Ishikawa (cell line): ENCODE results near the gene SS18L1.

Experiments used
- CEBPB ChIP-seq: IDR thresholded peaks from 2 replicates; pipeline ENCODE4 v1.6.1; 2012
- CREB1 ChIP-seq: IDR thresholded peaks from 2 replicates; pipeline ENCODE4 v1.6.1; 2012; ENCODE audit warnings: low read depth
- EGR1 ChIP-seq: IDR thresholded peaks from 2 replicates; pipeline ENCODE4 v1.6.1; 2012
- EP300 ChIP-seq: IDR thresholded peaks from 2 replicates; pipeline ENCODE4 v1.6.1; 2012; ENCODE audit warnings: borderline replicate concordance
- FOXM1 ChIP-seq: IDR thresholded peaks from 2 replicates; pipeline ENCODE4 v1.6.1; 2012; ENCODE audit warnings: low read depth, borderline replicate concordance
- NFIC ChIP-seq: IDR thresholded peaks from 2 replicates; pipeline ENCODE4 v1.6.1; 2012
- RAD21 ChIP-seq: IDR thresholded peaks from 2 replicates; pipeline ENCODE4 v1.6.1; 2012; ENCODE audit warnings: low read depth
- TAF1 ChIP-seq: IDR thresholded peaks from 2 replicates; pipeline ENCODE4 v1.6.1; 2012; ENCODE audit warnings: low read depth, mild to moderate bottlenecking
- TCF12 ChIP-seq: IDR thresholded peaks from 2 replicates; pipeline ENCODE4 v1.6.1; 2012; ENCODE audit warnings: low read depth
- TEAD4 ChIP-seq: IDR thresholded peaks from 2 replicates; pipeline ENCODE4 v1.6.1; 2012
- YY1 ChIP-seq: IDR thresholded peaks from 2 replicates; pipeline ENCODE4 v1.6.1; 2012; ENCODE audit warnings: low read depth
- ZBTB7A ChIP-seq: IDR thresholded peaks from 2 replicates; pipeline ENCODE4 v1.6.1; 2012; ENCODE audit warnings: low read depth
- TF ChIP-seq, protein P1 (sequence below): IDR thresholded peaks from 2 replicates; pipeline ENCODE4 v1.6.1; 2012; ENCODE audit warnings: low read depth, mild to moderate bottlenecking
- TF ChIP-seq, protein P2 (sequence below): IDR thresholded peaks from 2 replicates; pipeline ENCODE4 v1.6.1; 2012
- TF ChIP-seq, protein P3 (sequence below): IDR thresholded peaks from 2 replicates; pipeline ENCODE4 v1.6.1; 2012

SS18L1 gene

DNA sequence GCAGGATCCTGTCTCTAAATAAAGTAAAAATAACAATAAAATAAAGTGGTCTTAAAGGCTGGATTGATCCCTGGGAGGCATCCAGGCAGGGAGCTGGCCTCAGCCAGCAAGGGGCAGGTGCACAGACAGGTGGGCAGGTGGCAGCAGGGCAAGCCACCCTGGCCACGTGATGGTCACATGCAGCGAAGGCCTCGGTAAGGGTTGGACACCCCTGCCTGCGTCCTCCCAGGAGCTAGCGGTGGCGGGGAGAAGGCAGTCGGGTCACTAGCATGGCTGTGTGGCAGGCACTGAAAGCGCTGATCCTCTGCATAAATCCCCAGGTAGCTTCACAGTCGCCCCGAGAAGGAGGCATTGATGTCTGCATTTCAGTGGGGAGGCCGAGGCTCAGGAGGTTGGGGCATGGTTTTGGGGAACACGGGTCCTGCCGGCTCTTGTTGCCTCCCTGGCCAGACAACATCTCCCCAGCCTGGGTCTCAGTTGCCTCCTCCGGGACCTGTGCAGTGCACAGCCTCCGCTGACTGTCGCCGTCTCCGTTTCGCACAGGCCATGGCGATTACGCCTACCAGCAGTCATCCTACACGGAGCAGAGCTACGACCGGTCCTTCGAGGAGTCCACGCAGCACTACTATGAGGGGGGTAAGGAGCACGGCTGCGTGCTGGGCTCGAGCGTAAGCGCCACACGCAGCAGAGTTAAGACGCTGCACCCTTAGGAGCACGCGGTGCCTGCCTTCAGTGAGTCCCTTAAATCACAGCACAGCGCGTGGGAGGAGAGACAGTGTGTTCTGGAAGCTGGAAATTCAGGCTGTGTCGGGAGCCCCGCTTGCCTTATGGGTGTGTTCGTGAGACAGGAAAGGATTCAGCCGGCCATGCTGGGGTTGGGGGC lies 21.6 kb downstream of the SS18L1 start:
- TF ChIP-seq YY1 (no peak), TAF1 (no peak), EP300 (no peak), RAD21 (no peak), TEAD4 (no peak), EGR1 (no peak)
- TF ChIP-seq, protein P1, sequence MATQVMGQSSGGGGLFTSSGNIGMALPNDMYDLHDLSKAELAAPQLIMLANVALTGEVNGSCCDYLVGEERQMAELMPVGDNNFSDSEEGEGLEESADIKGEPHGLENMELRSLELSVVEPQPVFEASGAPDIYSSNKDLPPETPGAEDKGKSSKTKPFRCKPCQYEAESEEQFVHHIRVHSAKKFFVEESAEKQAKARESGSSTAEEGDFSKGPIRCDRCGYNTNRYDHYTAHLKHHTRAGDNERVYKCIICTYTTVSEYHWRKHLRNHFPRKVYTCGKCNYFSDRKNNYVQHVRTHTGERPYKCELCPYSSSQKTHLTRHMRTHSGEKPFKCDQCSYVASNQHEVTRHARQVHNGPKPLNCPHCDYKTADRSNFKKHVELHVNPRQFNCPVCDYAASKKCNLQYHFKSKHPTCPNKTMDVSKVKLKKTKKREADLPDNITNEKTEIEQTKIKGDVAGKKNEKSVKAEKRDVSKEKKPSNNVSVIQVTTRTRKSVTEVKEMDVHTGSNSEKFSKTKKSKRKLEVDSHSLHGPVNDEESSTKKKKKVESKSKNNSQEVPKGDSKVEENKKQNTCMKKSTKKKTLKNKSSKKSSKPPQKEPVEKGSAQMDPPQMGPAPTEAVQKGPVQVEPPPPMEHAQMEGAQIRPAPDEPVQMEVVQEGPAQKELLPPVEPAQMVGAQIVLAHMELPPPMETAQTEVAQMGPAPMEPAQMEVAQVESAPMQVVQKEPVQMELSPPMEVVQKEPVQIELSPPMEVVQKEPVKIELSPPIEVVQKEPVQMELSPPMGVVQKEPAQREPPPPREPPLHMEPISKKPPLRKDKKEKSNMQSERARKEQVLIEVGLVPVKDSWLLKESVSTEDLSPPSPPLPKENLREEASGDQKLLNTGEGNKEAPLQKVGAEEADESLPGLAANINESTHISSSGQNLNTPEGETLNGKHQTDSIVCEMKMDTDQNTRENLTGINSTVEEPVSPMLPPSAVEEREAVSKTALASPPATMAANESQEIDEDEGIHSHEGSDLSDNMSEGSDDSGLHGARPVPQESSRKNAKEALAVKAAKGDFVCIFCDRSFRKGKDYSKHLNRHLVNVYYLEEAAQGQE, result no peak

DNA sequence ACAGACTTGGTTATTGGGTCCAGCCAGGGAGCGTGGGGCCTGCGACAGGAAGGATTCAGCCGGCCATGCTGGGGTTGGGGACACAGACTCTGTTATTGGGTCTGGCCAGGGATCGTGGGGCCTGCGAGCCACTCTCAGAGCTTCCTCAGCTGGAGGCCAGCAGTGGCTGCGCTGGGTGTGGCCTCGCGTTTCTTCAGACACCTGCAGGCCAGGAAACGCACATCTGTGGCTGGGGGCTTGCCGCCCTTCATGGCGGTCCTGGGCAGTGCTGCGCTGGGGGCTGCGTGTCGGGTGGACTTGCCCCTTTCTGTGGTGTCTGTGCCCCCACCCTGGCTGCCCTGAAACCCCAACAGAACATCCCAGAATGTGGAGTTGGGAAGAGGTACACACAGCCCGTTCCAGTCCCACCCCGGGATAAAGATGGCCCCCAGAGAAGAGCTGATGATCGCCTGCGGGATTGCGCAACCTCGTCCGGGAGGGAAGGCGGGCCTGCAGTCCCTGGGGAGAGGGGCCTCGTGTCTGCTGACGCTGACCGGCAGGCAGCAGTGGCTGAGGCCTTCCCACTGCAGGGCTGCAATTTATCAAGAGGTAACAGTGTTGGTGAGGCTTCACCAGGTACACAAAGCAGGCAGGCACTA lies 22.3 kb downstream of the SS18L1 start:
- TF ChIP-seq NFIC, result no peak
- TF ChIP-seq, protein P2, sequence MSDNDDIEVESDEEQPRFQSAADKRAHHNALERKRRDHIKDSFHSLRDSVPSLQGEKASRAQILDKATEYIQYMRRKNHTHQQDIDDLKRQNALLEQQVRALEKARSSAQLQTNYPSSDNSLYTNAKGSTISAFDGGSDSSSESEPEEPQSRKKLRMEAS, result no peak
- no peak for TF ChIP-seq EP300
- TF ChIP-seq CEBPB, result peak; percentile 89
- no peak for TF ChIP-seq ZBTB7A
- TF ChIP-seq CREB1, result no peak

DNA sequence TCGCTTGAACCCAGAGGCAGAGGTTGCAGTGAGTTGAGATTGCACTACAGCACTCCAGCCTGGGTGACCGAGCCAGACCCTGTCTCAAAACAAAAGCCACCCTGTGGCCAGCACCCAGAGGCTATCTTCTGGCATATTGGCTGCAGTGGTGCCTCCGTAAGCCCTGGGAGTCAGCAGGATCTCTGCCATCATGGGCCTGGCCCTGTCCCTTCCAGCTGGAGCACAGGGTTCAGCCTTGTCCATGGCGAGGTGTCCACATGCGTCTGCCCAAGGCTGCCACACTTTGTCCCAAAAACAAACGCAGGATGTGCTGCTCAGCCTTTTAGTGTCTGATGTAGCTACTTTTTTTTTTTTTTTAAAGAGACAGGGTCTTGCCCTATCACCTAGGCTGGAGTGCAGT lies 23.9 kb downstream of the SS18L1 start:
- TF ChIP-seq, protein P1, result no peak
- TF ChIP-seq, protein P2, result no peak
- TF ChIP-seq ZBTB7A (no peak), YY1 (no peak), EGR1 (no peak), FOXM1 (no peak)
- TF ChIP-seq, protein P3, sequence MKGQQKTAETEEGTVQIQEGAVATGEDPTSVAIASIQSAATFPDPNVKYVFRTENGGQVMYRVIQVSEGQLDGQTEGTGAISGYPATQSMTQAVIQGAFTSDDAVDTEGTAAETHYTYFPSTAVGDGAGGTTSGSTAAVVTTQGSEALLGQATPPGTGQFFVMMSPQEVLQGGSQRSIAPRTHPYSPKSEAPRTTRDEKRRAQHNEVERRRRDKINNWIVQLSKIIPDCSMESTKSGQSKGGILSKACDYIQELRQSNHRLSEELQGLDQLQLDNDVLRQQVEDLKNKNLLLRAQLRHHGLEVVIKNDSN, result no peak

DNA sequence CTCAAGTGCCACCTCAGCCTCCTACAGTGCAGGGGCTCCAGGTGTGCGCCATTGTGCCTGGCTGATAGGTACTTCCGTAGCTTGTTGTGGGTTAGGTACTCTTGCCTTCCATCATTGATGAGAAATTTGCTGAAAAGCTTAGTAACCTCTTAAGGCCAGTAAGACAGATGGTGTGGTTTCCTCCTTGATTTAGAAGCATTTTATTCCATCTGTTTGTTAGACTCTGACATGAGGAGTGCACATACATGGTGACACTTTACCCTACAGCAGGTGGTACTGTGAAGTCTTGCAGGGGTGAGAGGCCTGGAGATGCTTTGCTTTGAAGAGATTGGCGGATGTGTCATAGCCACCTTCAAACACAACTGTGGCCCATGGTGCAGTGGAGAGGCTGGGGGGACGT lies 24.5 kb downstream of the SS18L1 start:
- no peak for TF ChIP-seq EGR1
- no peak for TF ChIP-seq ZBTB7A
- TF ChIP-seq RAD21, result no peak
- TF ChIP-seq, protein P3, result no peak

DNA sequence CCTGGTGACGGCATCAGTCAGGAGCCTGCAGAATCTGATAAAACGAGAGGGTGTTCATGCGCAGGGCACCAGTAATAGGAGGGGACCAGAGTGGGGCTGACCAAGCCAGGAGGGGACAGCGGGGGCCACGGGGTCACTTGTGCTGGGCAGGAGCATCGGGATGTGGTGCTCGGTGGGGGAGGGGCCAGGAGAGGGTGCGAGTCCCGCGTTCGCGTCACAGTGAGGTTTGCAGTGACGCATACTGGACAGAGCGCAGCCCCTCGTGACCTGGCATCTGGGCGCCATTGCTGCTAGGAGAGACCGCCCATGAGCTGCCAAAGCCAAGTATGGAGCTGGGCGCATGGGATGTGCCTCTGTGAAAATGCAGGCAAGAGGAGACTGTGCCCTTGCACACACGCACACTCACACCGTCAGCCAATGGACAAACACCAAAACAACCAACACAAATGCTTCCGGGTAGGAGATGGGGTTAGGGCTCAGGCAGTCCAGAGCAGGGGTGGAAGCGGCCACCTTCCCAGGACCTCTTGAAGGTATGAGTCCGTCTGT lies 25.4 kb downstream of the SS18L1 start:
- TF ChIP-seq, protein P2, result no peak
- TF ChIP-seq TAF1, result no peak
- no peak for TF ChIP-seq TEAD4
- TF ChIP-seq CEBPB, result no peak
- TF ChIP-seq, protein P1, result no peak
- TF ChIP-seq YY1, result no peak
- no peak for TF ChIP-seq TCF12
- no peak for TF ChIP-seq RAD21
